ENCODE results near the gene CLK4. TPM values are rescaled to one million over a fixed set of nuclear protein-coding genes. Genes with fewer than 3 reads are reported as not detected.

The CLK4 gene
- total and polyA plus RNA-seq, 4 donors = 11.6 to 39.5 (median 31.6) TPM

- 67 to 73% methylated on average over 7 of the region's 7 CpGs for WGBS, 2 donors
- no peak for DNase-seq
Measured at GRCh38 chr5:178644826-178645545, 18.1 kb upstream of the CLK4 start.

GRCh38 chr5:178642351-178642909 lies 15.6 kb upstream of the CLK4 start:
- ATAC-seq (ENCODE audit: low FRiP score) (no peak), DNase-seq (peak in 1 of 2 donors; percentile 53)
- no peaks in the 10 kb centered on the region for H3K36me3 ChIP-seq (ENCODE audit: control insufficient read depth in 1 of 2, insufficient read depth in 2 of 2, low read length in 1 of 2)
- H3K27me3 ChIP-seq (ENCODE audit: control insufficient read depth in 1 of 2, insufficient read depth in 2 of 2, low read length in 1 of 2) = no peaks in the 10 kb centered on the region
- intact Hi-C loops (cut with DNase I) = no loop called here
- 53 to 84% methylated on average over 1 of the region's 1 CpG for whole genome bisulfite sequencing, 2 donors
- H3K9me3 ChIP-seq (ENCODE audit: control insufficient read depth, low read length) = peaks cover 2% of the 10 kb centered on the region
- H3K4me1 ChIP-seq (ENCODE audit: control insufficient read depth in 1 of 2, insufficient read depth in 2 of 2, low read length in 2 of 2) = no peaks in the 10 kb centered on the region
- no peak overlapping the region for H3K4me3 ChIP-seq (ENCODE audit: low read length in 2 of 2)
- H3K27ac ChIP-seq (ENCODE audit: low read depth in 1 of 2, low read length in 2 of 2) = no peak overlapping the region

More at GRCh38 chr5:178644826-178645545, 18.1 kb upstream of the CLK4 start:
- intact Hi-C loops (cut with DNase I) = no loop called here
- H3K27ac ChIP-seq (ENCODE audit: low read depth in 1 of 2, low read length in 2 of 2) = no peak overlapping the region
- peaks cover 3% of the 10 kb centered on the region for H3K9me3 ChIP-seq (ENCODE audit: control insufficient read depth, low read length)
- no peaks in the 10 kb centered on the region for H3K36me3 ChIP-seq (ENCODE audit: control insufficient read depth in 1 of 2, insufficient read depth in 2 of 2, low read length in 1 of 2)
- no peak for ATAC-seq (ENCODE audit: low FRiP score)
- no peak overlapping the region for H3K4me3 ChIP-seq (ENCODE audit: low read length in 2 of 2)
- H3K4me1 ChIP-seq (ENCODE audit: control insufficient read depth in 1 of 2, insufficient read depth in 2 of 2, low read length in 2 of 2) = no peaks in the 10 kb centered on the region
- H3K27me3 ChIP-seq (ENCODE audit: control insufficient read depth in 1 of 2, insufficient read depth in 2 of 2, low read length in 1 of 2) = no peaks in the 10 kb centered on the region

GRCh38 chr5:178641711-178642110 lies 14.9 kb upstream of the CLK4 start:
- 77 to 78% methylated on average over 9 of the region's 9 CpGs for WGBS, 2 donors
- H3K9me3 ChIP-seq (ENCODE audit: control insufficient read depth, low read length) = peaks cover 2% of the 10 kb centered on the region
- no peak for DNase-seq
- H3K27me3 ChIP-seq (ENCODE audit: control insufficient read depth in 1 of 2, insufficient read depth in 2 of 2, low read length in 1 of 2) = no peaks in the 10 kb centered on the region
- no peaks in the 10 kb centered on the region for H3K36me3 ChIP-seq (ENCODE audit: control insufficient read depth in 1 of 2, insufficient read depth in 2 of 2, low read length in 1 of 2)
- no peak overlapping the region for H3K4me3 ChIP-seq (ENCODE audit: low read length in 2 of 2)
- intact Hi-C loops (cut with DNase I) = no loop called here
- no peak for ATAC-seq (ENCODE audit: low FRiP score)
- H3K27ac ChIP-seq (ENCODE audit: low read depth in 1 of 2, low read length in 2 of 2) = no peak overlapping the region
- H3K4me1 ChIP-seq (ENCODE audit: control insufficient read depth in 1 of 2, insufficient read depth in 2 of 2, low read length in 2 of 2) = no peaks in the 10 kb centered on the region

- ATAC-seq (ENCODE audit: low FRiP score) = no peak
- intact Hi-C loops (cut with DNase I) = no loop called here
- no peaks in the 10 kb centered on the region for H3K4me1 ChIP-seq (ENCODE audit: control insufficient read depth in 1 of 2, insufficient read depth in 2 of 2, low read length in 2 of 2)
- H3K36me3 ChIP-seq (ENCODE audit: control insufficient read depth in 1 of 2, insufficient read depth in 2 of 2, low read length in 1 of 2) = no peaks in the 10 kb centered on the region
- H3K27ac ChIP-seq (ENCODE audit: low read depth in 1 of 2, low read length in 2 of 2) = no peak overlapping the region
- 86% methylated on average over 13 of the region's 13 CpGs for WGBS, 2 donors
- H3K27me3 ChIP-seq (ENCODE audit: control insufficient read depth in 1 of 2, insufficient read depth in 2 of 2, low read length in 1 of 2) = no peaks in the 10 kb centered on the region
- H3K4me3 ChIP-seq (ENCODE audit: low read length in 2 of 2) = no peak overlapping the region
- DNase-seq = no peak
- H3K9me3 ChIP-seq (ENCODE audit: control insufficient read depth, low read length) = peaks cover 2% of the 10 kb centered on the region
Measured at GRCh38 chr5:178640331-178641045, 13.6 kb upstream of the CLK4 start.

GRCh38 chr5:178637356-178638074 lies 10.7 kb upstream of the CLK4 start:
- Histone ChIP-seq H3K27ac (ENCODE audit: low read depth in 1 of 2, low read length in 2 of 2) (no peak overlapping the region), H3K36me3 (ENCODE audit: control insufficient read depth in 1 of 2, insufficient read depth in 2 of 2, low read length in 1 of 2) (no peaks in the 10 kb centered on the region), H3K9me3 (ENCODE audit: control insufficient read depth, low read length) (peaks cover under 1% of the 10 kb centered on the region), H3K27me3 (ENCODE audit: control insufficient read depth in 1 of 2, insufficient read depth in 2 of 2, low read length in 1 of 2) (no peaks in the 10 kb centered on the region), H3K4me1 (ENCODE audit: control insufficient read depth in 1 of 2, insufficient read depth in 2 of 2, low read length in 2 of 2) (no peaks in the 10 kb centered on the region), H3K4me3 (ENCODE audit: low read length in 2 of 2) (no peak overlapping the region)
- 57 to 58% methylated on average over 9 of the region's 9 CpGs for WGBS, 2 donors
- intact Hi-C loops (cut with DNase I) = no loop called here
- ATAC-seq (ENCODE audit: low FRiP score) (no peak), DNase-seq (no peak)

- WGBS, 2 donors = 40 to 50% methylated on average over 4 of the region's 4 CpGs
- ATAC-seq (ENCODE audit: low FRiP score) (no peak), DNase-seq (no peak)
- Histone ChIP-seq H3K27ac (ENCODE audit: low read depth in 1 of 2, low read length in 2 of 2) (no peak overlapping the region), H3K9me3 (ENCODE audit: control insufficient read depth, low read length) (peaks cover 1% of the 10 kb centered on the region), H3K4me1 (ENCODE audit: control insufficient read depth in 1 of 2, insufficient read depth in 2 of 2, low read length in 2 of 2) (no peaks in the 10 kb centered on the region), H3K36me3 (ENCODE audit: control insufficient read depth in 1 of 2, insufficient read depth in 2 of 2, low read length in 1 of 2) (no peaks in the 10 kb centered on the region), H3K27me3 (ENCODE audit: control insufficient read depth in 1 of 2, insufficient read depth in 2 of 2, low read length in 1 of 2) (no peaks in the 10 kb centered on the region), H3K4me3 (ENCODE audit: low read length in 2 of 2) (no peak overlapping the region)
- intact Hi-C loops (cut with DNase I) = no loop called here
Measured at GRCh38 chr5:178632285-178632684, 5.4 kb upstream of the CLK4 start.

- Histone ChIP-seq H3K4me1 (ENCODE audit: control insufficient read depth in 1 of 2, insufficient read depth in 2 of 2, low read length in 2 of 2) (no peaks in the 10 kb centered on the region), H3K4me3 (ENCODE audit: low read length in 2 of 2) (no peak overlapping the region), H3K9me3 (ENCODE audit: control insufficient read depth, low read length) (peaks cover 1% of the 10 kb centered on the region), H3K36me3 (ENCODE audit: control insufficient read depth in 1 of 2, insufficient read depth in 2 of 2, low read length in 1 of 2) (no peaks in the 10 kb centered on the region), H3K27ac (ENCODE audit: low read depth in 1 of 2, low read length in 2 of 2) (no peak overlapping the region), H3K27me3 (ENCODE audit: control insufficient read depth in 1 of 2, insufficient read depth in 2 of 2, low read length in 1 of 2) (no peaks in the 10 kb centered on the region)
- WGBS, 2 donors = 39 to 48% methylated on average over 2 of the region's 2 CpGs
- ATAC-seq (ENCODE audit: low FRiP score) = no peak
- no peak for DNase-seq
- intact Hi-C loops (cut with DNase I) = no loop called here
Measured at GRCh38 chr5:178630951-178631350, 4.1 kb upstream of the CLK4 start.

GRCh38 chr5:178630475-178630930 lies 3.7 kb upstream of the CLK4 start:
- Histone ChIP-seq H3K36me3 (ENCODE audit: control insufficient read depth in 1 of 2, insufficient read depth in 2 of 2, low read length in 1 of 2) (no peaks in the 10 kb centered on the region), H3K4me1 (ENCODE audit: control insufficient read depth in 1 of 2, insufficient read depth in 2 of 2, low read length in 2 of 2) (no peaks in the 10 kb centered on the region), H3K4me3 (ENCODE audit: low read length in 2 of 2) (no peak overlapping the region), H3K27me3 (ENCODE audit: control insufficient read depth in 1 of 2, insufficient read depth in 2 of 2, low read length in 1 of 2) (no peaks in the 10 kb centered on the region), H3K9me3 (ENCODE audit: control insufficient read depth, low read length) (peaks cover 1% of the 10 kb centered on the region), H3K27ac (ENCODE audit: low read depth in 1 of 2, low read length in 2 of 2) (no peak overlapping the region)
- DNase-seq = no peak
- 48 to 51% methylated on average over 4 of the region's 4 CpGs for WGBS, 2 donors
- no peak for ATAC-seq (ENCODE audit: low FRiP score)
- intact Hi-C loops (cut with DNase I) = no loop called here
